Epithelial cell of proximal tubule (primary cell): ENCODE measurements around the gene DGKB. TPM values are rescaled to one million over a fixed set of nuclear protein-coding genes. Genes with fewer than 3 reads are reported as not detected.

Source experiments
- DNase-seq: peaks from one replicate; pipeline ENCODE4 v3.0.0-alpha.2; 2011; ENCODE audit warnings: low read depth
- H3K4me3 ChIP-seq: 2 replicates; pipeline ENCODE4 v1.5.1; 2011; ENCODE audit warnings: low read depth, mild to moderate bottlenecking, low read length
- total RNA-seq: library from RNA; depleted of rRNA; stranded (reverse); fragments of >200 nt; gene quantifications from 2 replicates; pipeline ENCODE4 v1.2.3, GENCODE V29; 2015
- TF ChIP-seq, protein P1 (sequence below): conservative IDR thresholded peaks from 2 replicates; pipeline ENCODE4 v1.5.1; 2012; ENCODE audit warnings: low read depth, mild to moderate bottlenecking, low read length

DGKB gene
- total RNA-seq, 1 donor from 2014 or later: 0.69 TPM

- DNase-seq: no peak
- no peak overlapping the region for H3K4me3 ChIP-seq
- TF ChIP-seq, protein P1, sequence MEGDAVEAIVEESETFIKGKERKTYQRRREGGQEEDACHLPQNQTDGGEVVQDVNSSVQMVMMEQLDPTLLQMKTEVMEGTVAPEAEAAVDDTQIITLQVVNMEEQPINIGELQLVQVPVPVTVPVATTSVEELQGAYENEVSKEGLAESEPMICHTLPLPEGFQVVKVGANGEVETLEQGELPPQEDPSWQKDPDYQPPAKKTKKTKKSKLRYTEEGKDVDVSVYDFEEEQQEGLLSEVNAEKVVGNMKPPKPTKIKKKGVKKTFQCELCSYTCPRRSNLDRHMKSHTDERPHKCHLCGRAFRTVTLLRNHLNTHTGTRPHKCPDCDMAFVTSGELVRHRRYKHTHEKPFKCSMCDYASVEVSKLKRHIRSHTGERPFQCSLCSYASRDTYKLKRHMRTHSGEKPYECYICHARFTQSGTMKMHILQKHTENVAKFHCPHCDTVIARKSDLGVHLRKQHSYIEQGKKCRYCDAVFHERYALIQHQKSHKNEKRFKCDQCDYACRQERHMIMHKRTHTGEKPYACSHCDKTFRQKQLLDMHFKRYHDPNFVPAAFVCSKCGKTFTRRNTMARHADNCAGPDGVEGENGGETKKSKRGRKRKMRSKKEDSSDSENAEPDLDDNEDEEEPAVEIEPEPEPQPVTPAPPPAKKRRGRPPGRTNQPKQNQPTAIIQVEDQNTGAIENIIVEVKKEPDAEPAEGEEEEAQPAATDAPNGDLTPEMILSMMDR: no peak
Measured at GRCh38 chr7:14818871-14819270, 83.7 kb downstream of the DGKB start.

GRCh38 chr7:14817829-14818614, 84.5 kb downstream of the DGKB start:
- no peak for DNase-seq
- no peak overlapping the region for H3K4me3 ChIP-seq
- TF ChIP-seq, protein P1: no peak

DNA sequence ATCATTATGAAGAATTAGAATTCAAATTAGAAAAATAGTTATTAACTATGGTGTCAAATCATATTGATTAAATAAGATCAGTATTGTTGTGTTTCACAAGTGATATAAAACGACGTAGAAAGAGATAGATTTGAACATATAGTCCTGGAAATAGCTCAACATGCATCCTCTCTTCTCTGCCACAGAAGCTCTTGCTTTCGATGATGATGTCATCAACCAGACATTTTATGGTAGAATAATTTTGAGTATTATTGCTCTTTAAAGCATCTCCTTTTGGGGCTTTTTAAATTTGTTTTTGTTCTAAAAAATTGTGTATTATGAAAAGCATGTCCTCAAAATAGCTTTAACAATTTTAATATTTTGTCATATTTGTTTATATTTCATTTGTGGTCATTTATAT, 95.0 kb downstream of the DGKB start:
- TF ChIP-seq, protein P1: no peak
- no peak overlapping the region for H3K4me3 ChIP-seq
- DNase-seq: no peak

DNA sequence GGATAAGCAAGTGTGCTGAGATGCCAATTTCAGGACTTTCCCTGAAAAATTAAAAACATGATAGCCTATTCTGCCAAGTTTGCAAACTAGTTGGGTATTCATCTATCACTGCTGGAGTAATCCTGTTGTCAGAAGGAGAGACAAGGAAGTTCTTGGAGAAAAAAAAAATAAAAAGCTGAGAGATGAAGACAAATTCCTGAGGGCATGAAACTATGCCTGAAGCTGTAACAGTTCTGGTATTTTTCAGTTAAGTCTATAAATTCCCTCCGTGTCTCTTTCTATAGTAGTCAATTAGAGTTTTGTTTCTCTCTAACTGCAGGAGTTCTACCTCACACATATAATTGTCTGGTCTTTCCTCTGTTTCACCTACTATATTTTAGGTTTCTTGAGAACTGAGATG, 95.7 kb downstream of the DGKB start:
- no peak overlapping the region for H3K4me3 ChIP-seq
- no peak for DNase-seq
- TF ChIP-seq, protein P1: no peak

GRCh38 chr7:14805105-14805719, 97.3 kb downstream of the DGKB start:
- no peak for DNase-seq
- TF ChIP-seq, protein P1: no peak
- H3K4me3 ChIP-seq: no peak overlapping the region

DNA sequence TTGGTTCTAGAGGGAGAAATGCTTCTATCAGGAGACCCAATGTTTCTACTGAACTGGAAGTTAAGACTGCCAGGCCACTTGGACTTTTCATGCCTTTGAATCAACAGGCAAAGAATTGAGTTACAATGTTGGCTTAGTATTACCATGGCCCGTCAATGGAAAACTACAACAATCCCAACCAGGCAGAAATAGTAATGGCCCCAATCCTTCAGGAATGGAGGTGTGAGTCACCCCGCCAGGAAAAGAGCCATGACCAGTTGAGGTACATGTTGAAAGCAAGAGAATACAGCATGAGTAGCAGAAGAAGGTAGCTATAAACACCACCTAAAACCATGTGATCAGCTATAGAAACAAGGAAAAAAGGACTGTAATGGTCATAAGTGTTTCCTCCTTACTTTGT, 101.9 kb downstream of the DGKB start:
- TF ChIP-seq, protein P1: no peak
- DNase-seq: no peak
- no peak overlapping the region for H3K4me3 ChIP-seq
